OCI-LY1 (cell line): ENCODE data around the gene ADAD2.

ENCODE experiments used
- CTCF ChIP-seq: fragments of 200-600 bp; sonication (generic), shearing (Covaris generic); IDR thresholded peaks from 2 replicates; pipeline ENCODE4 v1.5.1; 2017; ENCODE audit warnings: mild to moderate bottlenecking, antibody characterized with exemption, low read length, moderate library complexity, mixed read lengths
- EZH2 ChIP-seq: fragments of 200-600 bp; sonication (generic), shearing (Covaris generic); IDR thresholded peaks from 2 replicates; pipeline ENCODE4 v1.8.0; 2017; ENCODE audit warnings: borderline replicate concordance, mixed run types, mild to moderate bottlenecking, antibody characterized with exemption, low read length, moderate library complexity, mixed read lengths

GRCh38 chr16:84225126-84225525 is 34.2 kb downstream of the ADAD2 start:
- no peak for TF ChIP-seq CTCF
- no peak for TF ChIP-seq EZH2
